AML-193 (cell line): ENCODE measurements around the gene RYR1.
"Not testable (repeated sequence)": the region's sequence is repeated elsewhere in the genome, so short reads cannot be mapped to it uniquely, and the experiment has no call there.

ENCODE experiments used
- DNase-seq, 2 experiments: peaks; one replicate each; lab custom pipeline; 2025; lab: John Stamatoyannopoulos, UW

RYR1 gene

DNA sequence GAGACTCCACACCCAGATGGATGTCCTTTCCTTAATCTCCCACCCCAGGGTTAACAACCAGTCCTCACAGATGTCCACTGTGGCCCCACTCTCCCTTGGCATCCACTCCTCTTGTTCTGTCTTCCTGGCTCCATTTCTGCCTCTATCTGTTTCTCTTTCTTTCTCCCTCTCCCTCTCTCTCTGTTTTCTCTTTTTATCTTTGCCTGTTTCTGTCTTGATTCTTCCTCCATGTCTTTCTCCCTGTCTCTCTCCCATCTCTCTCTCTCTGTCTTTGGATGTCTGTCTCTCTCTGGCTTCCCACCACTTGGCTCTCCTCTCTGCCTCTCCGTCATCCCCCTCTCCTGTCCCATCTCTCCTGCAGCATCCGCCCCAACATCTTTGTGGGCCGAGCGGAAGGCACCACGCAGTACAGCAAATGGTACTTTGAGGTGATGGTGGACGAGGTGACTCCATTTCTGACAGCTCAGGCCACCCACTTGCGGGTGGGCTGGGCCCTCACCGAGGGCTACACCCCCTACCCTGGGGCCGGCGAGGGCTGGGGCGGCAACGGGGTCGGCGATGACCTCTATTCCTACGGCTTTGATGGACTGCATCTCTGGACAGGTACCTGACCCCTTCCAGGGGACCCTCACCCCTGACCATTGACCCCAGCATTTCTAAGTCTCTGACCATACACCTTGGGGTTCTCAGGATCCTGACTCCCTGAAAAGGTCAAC, 24.4 kb downstream of the RYR1 start:
- DNase-seq, result no peak

DNA sequence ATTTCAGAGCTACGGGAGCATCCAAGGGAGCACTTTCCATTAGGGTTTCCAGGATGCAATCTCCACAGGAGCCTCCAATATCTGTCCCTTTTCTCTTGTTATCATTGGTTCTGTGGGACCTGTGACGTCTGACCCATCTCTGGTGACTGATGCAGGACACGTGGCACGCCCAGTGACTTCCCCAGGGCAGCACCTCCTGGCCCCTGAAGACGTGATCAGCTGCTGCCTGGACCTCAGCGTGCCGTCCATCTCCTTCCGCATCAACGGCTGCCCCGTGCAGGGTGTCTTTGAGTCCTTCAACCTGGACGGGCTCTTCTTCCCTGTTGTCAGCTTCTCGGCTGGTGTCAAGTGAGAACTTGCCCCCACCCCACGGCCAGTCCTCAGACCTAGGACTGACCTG, 25.5 kb downstream of the RYR1 start:
- no peak for DNase-seq

GRCh38 chr19:38463365-38463764, 29.9 kb downstream of the RYR1 start:
- DNase-seq, result no peak

DNA sequence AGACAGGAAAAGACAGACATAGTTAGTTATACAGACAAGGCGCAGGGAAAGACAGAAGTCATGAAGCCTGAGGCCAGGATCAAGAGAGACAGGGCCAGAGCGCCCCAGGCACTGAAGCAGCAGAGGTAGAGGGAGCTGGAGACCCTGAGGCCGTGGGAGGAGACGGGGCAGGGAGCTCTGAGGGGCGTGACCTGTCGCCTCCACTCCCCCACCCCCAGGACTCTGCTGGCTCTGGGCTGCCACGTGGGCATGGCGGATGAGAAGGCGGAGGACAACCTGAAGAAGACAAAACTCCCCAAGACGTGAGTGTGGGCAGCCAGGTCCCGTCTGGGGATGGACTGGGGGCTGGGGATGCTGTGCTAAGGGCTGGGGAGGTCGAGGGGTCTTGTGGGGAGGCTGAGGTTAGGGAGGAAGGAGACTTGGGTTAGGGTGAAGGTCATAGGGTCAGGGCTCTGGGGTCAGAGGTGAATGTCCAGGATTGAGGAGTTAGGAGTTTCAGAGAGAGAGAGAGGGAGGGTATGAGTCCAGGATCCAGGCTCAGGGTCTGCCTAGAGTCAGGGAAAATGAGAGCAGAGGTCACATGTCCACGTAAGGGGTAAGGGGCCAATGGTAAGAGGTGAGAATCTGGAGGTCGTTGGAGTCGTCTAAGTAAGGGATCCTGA, 31.1 kb downstream of the RYR1 start:
- no peak for DNase-seq

DNA sequence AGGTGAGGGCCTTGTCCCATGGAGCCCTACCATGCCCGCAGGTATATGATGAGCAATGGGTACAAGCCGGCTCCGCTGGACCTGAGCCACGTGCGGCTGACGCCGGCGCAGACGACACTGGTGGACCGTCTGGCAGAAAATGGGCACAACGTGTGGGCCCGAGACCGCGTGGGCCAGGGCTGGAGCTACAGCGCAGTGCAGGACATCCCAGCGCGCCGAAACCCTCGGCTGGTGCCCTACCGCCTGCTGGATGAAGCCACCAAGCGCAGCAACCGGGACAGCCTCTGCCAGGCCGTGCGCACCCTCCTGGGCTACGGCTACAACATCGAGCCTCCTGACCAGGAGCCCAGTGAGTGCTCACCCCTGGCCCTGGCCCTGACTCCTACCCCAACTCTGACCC, 32.6 kb downstream of the RYR1 start:
- no peak for DNase-seq

- no peak for DNase-seq
Measured at GRCh38 chr19:38467541-38468525, 34.3 kb downstream of the RYR1 start.

DNA sequence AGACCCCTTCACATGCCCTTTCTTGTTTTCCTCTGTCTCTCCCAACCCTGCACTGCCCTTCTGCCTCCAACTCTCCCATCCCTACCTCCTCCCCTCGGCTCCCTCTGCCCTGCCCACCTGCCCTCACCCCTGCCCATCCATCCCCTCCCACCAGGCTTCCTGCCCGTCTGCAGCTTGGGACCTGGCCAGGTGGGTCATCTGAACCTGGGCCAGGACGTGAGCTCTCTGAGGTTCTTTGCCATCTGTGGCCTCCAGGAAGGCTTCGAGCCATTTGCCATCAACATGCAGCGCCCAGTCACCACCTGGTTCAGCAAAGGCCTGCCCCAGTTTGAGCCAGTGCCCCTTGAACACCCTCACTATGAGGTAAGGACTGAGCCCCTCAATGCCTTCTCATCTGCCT, 35.7 kb downstream of the RYR1 start:
- no peak for DNase-seq

GRCh38 chr19:38470788-38471480, 37.4 kb downstream of the RYR1 start:
- no peak for DNase-seq

DNA sequence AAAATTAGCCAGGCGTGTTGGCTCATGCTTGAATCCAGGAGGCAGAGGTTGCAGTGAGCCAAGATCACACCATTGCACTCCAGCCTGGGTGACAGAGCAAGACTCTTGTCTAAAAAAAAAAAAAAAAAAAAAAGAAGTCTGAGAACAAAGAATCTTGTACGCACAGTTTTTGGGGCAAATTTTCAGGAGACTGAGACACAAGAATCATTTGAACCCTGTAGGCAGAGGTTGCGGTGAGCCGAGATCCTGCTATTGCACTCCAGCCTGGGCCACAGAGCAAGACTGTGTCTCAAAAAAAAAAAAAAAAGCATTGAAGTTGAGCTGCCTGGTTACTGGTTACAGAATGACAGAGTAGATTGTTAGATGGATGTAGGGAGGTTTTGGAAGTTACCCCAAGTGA, 39.2 kb downstream of the RYR1 start:
- not testable (repeated sequence) for DNase-seq

DNA sequence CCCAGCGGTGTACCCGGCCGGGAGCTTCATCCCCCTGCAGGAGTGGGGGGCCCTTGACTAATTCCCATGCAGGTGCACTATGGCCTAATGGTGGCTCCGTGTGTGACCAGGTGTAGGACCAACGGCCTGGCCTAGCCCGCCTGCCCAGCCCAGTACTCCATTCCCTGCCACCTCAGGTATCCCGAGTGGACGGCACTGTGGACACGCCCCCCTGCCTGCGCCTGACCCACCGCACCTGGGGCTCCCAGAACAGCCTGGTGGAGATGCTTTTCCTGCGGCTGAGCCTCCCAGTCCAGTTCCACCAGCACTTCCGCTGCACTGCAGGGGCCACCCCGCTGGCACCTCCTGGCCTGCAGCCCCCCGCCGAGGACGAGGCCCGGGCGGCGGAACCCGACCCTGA, 39.7 kb downstream of the RYR1 start:
- DNase-seq, result no peak

- no peak for DNase-seq
Measured at GRCh38 chr19:38475176-38475575, 41.7 kb downstream of the RYR1 start.

DNA sequence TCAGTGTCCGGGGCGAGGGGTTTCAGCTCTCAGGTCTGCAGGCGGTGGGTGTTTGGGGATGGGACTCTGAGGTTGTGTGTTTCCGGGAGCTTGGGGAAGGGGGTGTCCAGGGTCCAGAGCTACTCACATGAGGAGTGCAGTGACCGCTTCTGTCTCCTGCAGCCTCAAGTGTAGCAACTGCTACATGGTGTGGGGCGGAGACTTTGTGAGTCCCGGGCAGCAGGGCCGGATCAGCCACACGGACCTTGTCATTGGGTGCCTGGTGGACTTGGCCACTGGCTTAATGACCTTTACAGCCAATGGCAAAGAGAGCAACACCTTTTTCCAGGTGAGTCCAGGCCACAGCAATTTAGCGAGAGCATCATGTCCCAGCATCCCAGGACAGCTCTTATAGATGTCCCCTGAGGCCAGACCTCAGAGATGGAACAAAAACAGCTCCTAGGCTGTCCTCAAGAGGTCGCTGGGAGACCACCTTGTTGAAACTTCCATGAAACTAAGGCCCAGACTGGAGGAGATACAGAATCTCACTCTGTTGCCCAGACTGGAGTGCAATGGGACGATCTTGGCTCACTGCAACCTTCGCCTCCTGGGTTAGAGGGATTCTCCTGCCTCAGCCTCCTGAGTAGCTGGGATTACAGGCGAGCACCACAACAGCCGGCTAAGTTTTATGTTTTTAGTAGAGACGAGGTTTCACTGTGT, 44.9 kb downstream of the RYR1 start:
- DNase-seq, result peak; percentile 4 to 24

- no peak for DNase-seq
Measured at GRCh38 chr19:38482496-38482895, 49.0 kb downstream of the RYR1 start.

GRCh38 chr19:38483016-38483630, 49.6 kb downstream of the RYR1 start:
- no peak for DNase-seq

- no peak for DNase-seq
Measured at GRCh38 chr19:38484747-38485146, 51.3 kb downstream of the RYR1 start.

DNA sequence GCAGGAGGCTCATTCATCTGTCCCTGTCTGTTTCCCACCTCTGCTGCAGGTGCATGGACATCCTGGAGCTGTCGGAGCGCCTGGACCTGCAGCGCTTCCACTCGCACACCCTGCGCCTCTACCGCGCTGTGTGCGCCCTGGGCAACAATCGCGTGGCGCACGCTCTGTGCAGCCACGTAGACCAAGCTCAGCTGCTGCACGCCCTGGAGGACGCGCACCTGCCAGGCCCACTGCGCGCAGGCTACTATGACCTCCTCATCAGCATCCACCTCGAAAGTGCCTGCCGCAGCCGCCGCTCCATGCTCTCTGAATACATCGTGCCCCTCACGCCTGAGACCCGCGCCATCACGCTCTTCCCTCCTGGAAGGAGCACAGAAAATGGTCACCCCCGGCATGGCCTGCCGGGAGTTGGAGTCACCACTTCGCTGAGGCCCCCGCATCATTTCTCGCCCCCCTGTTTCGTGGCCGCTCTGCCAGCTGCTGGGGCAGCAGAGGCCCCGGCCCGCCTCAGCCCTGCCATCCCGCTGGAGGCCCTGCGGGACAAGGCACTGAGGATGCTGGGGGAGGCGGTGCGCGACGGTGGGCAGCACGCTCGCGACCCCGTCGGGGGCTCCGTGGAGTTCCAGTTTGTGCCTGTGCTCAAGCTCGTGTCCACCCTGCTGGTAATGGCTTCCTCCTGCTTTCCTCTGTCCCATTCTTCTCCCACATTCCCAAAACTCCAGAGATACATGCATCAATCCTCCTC, 52.2 kb downstream of the RYR1 start:
- no peak for DNase-seq

DNA sequence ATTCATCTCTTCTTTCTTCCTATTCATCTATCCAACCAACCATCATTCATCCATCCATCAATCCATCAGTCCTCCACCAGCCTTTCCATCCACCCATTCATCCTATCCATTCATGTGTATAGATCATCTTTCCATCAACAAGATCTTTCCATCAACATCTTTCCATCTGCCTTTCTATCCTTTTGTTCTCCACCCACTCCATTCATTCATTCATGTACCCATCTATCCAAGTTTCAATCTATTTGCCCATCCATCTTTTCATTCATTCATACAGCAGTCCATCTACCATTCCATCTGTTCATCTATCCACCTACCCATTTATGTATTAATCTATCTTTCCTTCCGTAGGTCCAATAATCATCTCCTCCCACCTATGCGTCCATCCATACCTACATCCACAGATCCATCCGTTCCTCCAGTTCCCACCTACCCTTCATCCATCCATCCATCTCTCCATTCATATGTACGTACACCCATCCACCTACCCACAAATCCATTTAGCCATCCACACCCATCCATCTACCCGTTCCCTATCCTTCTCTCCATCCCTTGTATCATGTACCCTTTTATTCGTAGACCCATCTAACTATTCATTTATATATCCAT, 53.3 kb downstream of the RYR1 start:
- no peak for DNase-seq

DNA sequence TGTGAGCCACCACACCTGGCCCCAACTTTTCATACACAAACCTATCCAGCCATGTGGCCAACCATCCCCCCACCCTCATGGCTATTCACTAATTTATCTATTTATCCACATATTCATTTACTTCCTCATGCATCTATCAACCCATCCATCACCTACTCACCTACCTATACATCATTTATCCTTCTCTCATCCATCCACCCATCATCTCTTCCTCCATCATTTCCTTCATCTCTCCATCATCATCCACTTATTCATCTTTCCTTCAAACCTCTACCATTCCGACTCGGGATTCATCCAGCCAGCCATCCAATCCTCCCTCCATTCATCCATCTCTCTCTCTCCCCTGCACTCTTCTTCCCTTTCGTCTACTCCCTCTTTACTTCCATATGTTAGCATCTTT, 54.6 kb downstream of the RYR1 start:
- DNase-seq, result no peak

- no peak for DNase-seq
Measured at GRCh38 chr19:38488776-38489481, 55.4 kb downstream of the RYR1 start.
